Right renal cortex interstitium (tissue), 3 donors: Measurements from ENCODE around the gene COX4I1. TPM values are rescaled to one million over a fixed set of nuclear protein-coding genes. Genes with fewer than 3 reads are reported as not detected.
"Not testable (repeated sequence)": the region's sequence is repeated elsewhere in the genome, so short reads cannot be mapped to it uniquely, and the experiment has no call there.

Experiments
- DNase-seq, 3 donors: peaks; one replicate each; pipeline ENCODE4 v3.0.0-alpha.2; 2013; ENCODE audit warnings: low read depth in 3 of 3, low spot score in 2 of 3
- polyA plus RNA-seq, 3 donors: library from polyadenylated mRNA; unstranded; fragments of 120-200 nt; gene quantifications; one replicate each; pipeline ENCODE4 v1.2.1, GENCODE V29; 2013; ENCODE audit not compliant: insufficient read length in 3 of 3

The COX4I1 gene
- polyA plus RNA-seq, 3 donors: 364 to 398 (median 365) TPM

DNA sequence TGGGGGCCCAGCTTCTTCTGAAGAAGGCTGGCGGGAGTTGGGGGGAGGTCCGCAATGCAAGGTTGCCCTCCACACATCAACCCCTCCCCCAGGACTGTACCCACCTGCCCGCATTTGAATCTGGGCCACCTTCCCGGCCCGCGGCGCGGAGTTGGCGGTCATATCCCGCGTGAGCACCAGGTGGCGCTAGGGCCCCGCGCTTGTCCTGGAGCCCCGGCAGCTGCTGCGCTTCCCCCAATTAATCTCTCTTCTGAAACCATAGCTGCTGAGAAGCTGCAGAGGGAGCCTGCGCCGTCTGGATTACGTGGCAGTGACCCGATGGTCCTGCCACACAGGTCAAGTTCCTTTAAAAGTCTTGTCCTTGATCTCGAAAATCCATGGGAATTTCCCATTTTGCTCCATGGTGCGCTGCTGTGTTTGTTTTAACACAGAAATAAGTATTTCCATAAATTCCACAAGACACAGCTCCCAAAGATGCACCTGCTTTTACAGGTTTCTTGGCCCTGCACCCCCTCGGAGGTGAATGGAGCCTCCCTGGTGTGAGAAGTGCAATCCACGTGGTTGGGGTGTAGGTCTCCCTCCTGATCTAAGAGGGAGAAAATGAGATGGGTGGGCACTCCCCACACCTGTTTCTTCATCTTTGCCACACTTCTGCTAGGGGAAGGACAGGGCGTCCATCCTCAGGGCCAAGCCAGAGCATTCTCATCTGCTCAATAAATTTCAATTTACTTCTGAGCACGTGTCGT is 22.1 kb downstream of the COX4I1 start:
- no peak for DNase-seq

DNA sequence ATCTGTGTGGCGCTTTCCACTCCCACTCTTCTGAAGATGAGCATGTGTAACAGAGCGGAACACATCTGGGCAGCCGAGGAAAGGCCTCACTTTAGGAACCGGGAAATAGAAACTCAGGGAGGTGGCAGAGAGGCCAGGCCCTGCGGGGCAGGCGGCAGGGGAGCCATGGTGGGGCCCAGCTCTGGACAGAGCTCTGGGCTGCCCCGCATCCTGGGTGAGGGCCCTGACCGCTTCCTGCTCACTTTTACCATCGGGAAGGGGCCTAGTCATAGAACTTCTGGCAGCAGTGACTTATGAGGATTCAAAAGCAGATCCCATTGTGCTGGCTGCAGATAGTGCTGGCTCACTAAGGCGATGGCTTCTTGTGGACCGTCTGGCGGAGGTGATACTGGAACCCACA is 22.6 kb downstream of the COX4I1 start:
- no peak for DNase-seq

DNA sequence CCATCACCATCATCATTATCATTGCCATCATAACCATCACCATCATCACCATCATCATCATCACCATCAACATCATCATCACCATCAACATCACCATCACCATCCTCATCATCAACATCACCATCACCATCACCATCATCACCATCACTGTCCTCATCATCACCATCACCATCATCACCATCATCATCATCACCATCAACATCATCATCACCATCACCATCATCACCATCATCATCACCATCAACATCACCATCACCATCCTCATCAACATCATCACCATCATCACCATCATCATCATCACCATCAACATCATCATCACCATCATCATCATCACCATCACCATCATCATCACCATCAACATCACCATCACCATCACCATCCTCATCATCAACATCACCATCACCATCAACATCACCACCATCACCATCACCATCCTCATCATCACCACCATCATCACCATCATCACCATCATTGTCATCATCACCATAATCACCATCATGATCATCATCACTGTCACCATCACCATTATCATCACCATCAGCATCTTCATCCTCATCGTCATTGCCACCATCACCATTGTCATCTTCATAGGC is 23.9 kb downstream of the COX4I1 start:
- no peak for DNase-seq

DNA sequence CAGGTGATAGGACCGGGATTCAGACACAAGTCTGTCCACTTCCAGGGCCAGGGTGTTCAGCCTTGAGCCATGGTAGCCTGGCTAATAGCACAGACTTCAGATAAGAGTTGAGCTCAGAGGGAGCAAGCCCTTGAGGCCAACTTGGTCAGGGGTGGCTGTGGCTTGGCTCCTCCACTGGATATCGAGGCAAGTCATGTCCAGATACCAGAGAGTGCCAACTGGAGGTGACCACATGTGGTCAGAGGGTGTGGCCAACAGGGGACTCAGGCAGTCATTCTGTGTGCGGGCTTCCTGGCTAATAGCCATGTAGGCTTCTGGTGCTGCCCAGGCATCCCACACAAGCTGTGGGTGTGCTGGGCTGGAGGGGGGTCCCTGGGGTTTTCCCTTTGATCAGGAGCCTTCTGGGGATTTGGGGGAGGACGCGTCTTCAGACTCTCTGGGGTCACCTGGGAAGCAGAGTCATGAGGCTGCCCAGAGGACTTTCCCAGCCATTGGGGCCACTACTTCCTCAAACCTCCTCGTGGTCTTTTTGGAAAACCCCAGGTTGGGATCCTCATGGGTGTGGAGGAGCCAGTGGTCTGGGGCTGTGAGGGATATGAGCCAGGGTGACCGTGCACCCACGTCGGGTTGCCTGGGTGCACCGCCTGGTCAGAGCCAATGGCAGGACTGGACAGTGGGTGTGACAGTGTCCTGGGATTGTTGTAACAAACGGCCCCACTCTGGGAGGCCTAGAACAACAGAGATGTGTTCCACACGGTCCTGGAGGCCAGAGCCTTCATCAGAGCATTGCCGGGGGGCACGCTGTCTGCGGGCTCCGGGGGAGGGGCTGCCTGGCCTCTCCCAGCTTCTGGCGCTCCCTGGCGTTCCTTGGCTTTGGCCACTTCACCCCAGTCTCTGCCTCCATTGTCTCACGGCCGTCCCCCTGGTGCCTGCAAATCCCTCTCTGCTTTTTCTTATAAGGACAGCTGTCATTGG is 25.0 kb downstream of the COX4I1 start:
- DNase-seq: no peak

DNA sequence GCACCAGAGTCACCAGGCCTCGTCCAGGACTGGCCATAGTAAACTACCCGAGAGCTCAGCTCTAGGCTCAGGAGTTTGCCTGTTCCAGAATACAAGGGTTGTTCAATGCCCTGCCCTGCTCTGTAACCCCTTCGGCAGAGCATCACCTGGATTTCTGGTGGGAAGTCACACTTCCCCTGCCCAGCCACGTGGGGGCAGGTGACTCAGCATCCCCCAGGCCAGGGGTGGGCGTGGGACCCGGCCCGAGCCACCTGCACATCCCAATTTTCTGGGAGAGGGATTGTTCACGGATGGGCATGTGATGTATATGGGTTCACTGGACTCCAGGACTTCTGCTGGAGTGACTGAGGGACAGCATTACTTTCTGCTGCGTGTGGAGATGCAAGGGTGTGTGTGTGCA is 25.8 kb downstream of the COX4I1 start:
- DNase-seq: no peak

DNA sequence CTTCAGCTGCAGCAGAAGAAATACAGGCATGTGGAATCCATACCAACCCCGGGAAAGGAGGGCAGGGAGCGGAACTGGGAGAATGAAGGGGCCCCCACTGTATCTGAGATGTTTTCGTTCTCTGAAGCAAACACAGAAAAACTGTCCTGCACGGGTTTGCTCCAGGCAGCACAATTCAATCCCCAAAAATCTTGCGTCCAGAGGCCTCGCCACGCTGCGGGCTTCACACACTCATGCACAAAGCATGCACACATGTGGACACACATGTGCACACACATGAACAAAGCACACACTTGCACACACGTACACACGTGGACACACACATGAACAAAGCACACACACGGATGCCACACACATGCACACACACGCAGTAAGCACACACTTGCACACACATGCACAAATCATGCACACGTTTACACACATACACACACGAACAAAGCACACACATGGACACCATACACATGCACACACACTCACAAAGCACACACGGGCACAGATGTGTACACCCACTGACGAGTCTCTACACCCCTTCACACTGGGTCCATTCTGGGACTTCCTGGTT is 27.3 kb downstream of the COX4I1 start:
- no peak for DNase-seq

DNA sequence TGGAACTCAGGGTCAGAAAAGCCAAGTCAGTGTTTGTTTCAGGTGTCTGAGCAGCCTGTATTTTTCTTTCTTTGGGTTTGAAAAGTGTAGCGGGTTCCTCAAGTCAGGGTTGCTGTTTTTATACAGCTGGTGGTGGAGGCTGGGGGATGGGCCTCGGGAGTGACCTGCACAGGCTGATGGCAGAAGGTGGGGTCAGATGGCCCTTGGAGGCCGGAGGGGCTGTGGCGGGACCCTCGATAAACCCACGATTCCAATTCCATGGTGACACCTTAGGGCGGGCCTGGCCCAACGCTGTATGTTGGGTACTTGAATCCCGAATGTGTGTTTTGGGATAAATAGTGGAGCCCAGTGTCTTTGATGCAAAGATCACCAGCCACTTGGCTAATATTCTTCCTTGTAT is 28.7 kb downstream of the COX4I1 start:
- DNase-seq: no peak

DNA sequence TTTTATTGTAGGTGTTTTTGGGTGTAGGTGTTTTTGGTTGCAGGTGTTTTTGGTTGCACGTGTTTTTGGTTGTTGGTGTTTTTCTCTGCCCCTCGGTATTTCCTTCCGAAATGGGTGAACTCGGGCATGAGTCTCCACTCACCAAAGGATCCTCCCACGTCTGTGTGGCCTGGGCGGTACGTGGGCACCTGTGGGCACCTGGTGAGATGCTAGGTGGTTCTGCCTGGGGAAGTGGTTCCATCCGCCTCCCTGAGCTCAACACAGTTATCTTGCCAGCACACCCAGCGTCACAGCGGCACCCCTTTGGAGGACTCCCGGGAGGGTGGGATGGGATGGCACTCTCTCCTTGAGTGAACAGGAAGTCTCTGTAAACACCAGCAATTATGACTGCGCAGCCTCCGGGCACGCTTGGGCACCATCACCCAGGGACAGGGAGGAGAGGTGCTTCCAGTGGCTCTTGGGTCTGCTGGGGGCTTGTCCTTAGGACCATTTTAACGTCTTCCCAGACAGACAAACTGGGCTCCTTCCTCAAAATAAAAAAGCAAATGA is 29.8 kb downstream of the COX4I1 start:
- DNase-seq: no peak

DNA sequence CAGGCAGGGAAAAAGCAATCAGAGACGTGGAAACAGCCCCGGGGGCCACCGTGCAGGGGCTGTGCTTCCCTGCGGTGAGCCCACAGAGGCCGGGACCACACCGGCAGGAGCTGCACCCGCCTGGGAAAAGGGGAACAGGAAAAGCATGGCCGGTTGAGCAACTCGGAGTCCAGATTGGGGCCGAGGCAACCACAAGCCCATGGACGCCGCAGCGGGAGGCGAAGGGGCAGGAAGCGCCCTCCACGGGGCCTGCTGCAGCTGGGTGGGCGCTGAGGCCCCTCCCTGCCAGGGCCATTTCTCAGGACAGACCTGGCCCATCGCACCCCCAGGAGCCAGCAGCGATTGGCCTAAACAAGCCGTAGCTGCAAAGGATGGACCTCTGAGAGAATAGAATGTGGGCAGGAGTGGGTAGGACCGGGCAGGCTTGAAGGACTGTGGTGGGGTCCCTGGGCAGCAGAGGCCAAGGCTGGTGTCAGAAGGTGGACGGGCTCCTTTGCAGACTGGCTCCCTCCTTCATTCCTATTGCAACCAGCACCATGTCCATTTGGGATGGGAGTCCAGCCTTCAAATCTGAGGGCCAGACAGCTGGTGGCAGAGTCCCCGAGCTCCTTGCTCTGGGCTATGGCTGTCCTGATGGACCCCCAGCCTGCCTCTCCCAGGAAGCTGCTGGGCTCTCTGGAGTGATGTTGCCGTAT is 30.4 kb downstream of the COX4I1 start:
- no peak for DNase-seq

DNA sequence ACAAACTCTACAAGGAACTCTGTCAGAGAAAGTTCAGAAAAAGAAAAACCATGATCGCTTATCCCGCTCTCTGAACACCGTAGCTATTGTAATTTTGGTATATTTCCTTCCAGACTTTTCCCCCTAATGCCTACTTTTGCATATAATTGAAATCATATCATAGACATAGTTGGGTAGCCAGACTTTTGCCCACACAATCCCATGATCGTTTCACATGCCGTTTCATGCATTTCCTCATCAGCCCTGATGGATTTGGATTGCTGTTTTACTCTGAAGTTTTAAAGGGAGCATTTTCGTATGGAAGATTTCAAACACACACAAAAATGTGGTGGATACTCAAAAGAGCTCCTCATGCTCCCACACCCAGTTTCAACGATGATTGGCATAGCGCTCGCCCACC is 31.3 kb downstream of the COX4I1 start:
- no peak for DNase-seq

DNA sequence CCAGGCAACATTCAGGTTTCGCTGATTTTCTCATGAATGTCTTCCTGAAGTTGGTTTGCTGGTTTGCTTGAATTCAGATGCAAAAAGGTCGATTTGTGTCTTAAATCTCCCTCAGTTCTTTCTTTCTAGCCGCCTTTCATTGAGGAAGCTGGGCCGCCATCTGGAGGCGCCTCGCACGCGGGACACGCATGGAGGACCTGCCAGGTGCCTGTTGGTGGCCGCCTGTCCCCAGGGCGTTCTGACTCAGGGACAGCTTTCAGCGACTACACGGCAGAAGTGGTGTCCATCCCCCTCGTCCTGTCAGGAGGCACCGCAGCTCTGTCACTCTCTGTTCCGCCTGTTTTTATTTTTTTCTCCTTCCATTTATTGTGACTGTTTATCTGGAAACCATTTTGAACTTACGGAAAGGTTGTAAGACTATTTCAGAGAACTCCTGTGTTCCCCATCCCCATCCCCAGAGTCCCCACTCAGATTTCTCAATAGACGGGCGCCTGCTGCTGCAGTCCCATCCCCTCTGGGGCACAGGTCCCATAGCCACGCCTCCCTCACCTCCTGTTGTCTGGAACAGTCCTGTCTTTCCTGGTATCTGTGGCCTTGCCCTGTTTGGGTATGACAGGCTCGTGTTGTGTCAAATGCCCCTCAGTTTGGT is 33.2 kb downstream of the COX4I1 start:
- no peak for DNase-seq

DNA sequence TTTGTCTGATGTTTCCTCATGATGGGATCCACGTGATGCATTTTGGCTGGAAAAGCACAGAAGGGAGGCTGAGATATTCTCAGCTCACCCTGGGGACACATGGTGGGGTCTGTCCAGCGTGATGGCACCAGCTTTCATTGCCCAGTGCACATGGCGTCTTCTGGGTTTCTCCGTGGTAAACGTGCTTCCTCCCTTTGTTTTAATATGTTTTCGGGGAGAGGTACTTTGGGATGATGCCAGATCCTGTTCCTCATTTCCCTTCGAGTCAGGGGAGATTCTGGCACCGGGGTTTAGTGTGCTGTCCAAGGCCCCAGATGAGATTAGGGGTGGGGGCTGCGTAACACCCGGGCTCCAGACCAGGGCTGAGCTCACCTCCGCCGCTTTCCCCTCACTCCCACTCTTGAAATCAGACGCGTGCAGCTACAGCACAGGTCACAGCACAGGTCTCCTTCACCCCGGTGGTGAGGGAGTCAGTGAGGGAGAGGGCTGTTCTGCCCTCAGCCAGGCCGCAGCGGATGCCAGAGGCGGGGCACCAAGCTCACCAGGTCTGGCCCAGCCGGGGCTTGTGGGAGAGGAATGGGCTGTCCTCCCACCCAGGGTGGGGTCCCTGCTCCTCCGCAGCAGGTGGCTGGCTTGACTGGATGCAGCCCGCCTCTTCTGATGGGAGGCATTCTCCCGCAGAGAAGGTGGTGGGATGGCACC is 33.9 kb downstream of the COX4I1 start:
- no peak for DNase-seq

DNA sequence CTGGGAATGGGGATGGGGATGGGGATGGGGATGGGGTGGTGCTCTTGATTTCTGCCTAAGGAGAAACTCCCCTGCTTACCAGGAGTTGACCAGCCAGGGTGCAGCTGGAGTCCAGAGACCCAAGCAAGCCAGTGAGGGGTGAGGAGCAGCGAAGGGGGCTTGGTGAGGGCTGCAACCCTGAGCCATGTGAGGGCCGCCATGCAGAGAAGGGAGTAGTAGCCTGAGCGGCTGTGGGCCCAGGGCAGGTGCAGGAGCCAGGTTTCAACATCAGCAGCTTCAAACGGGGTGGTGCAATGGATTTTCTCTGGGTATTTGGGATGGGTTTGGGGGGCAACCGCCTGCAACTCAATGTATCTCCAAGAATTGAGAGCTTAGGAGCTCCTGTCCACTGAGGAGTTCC is 35.2 kb downstream of the COX4I1 start:
- no peak for DNase-seq

DNA sequence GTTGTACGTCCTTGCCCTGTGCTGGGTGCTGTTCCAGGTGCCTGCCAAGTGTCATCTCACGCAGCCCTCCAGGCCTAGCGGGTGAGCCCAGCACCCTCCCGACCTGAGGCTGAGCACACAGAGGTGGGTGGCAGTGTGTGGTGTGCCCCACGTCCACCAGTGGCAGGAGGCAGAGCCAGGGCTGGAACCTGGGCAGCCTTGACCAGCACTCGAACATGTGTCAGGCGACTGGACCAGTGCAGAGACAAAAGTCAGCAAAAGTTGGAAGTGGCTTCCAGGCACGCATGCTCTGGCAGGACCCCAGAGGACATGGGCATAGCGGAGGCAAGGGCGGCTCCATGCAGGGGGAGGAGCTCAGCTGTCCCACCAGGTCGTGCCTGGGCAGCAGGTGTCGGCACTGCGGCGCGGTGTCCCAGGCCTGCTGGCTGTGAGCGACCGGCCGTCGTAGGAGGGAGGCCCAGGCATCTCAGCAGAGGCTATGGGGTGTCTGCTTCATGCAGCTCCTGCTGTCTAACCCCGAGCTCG is 35.8 kb downstream of the COX4I1 start:
- no peak for DNase-seq

DNA sequence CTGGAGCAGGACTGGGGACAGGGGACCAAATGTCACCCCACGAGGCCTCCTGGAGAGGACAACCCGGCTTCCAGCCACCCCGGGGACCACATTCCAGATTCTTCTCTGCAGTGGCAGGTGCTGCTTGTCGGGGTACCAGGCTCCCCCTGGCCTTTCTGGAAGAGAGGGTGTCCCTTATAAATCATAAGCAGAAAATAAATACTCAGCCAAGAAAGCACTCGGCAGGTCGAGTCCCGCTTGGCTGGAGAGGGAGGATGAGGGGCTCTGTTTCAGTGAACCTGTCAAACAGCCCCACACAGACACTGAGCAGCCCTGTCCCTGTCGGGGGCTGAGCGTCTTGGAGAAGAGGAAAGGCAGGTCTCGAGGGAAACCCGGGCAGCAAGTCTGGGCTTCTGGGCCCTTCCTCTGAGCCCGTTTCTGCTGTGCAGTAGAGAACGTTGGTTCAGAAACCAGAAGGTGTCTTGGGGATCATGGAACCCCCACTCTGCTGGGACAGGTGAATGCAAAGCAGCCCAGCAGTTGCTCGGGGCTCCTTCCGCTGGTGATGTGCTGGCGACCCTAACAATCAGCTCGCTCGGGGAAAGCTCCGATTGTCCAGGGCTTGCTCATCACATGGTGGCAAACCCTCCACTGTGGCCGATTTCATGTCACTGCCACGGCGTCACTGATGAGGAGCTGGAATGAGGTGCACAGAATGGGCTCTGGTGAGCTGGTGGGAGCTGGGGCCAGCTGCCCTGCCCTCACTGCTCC is 36.6 kb downstream of the COX4I1 start:
- DNase-seq: no peak

DNA sequence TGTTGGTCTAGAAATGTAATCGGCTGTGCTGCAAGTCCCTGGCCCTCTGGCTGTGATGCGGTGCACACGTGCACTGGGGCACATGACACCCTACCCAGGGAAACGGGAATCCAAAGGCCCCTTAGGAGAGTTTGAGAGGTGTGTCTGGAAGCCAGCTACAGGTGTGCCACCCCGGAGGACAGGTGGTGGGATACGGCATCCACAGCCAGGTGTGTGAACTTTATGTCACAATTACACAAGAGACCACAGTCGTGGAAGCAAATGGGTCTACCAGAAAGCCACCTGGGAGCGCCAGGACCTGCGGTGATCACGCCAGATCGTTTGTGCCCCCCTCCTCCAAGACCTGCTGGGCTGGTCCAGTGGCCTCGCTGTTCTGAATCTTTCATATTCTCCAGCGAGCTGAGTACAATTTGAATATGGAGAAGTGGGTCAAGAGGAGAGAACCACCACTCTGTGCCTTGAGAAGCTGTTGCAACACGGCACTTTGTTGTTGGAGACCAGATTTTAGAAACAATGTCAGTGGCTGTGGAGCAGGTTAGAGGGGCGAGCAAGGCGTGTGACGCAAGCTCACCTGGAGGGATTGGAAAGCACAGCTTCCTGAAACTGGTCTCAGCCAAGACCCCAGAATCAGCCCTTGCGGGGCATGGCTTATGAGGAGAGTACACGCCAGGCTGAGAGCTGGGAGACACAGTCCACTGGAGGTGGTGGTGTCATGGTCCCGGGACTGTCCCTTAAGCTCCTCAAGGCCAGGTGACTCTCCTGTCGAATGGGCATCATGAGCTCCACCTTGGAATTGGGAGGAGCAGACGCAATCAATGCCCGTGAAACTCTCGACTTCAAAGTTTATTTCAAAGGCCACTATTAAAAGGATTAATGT is 37.4 kb downstream of the COX4I1 start:
- no peak for DNase-seq

DNA sequence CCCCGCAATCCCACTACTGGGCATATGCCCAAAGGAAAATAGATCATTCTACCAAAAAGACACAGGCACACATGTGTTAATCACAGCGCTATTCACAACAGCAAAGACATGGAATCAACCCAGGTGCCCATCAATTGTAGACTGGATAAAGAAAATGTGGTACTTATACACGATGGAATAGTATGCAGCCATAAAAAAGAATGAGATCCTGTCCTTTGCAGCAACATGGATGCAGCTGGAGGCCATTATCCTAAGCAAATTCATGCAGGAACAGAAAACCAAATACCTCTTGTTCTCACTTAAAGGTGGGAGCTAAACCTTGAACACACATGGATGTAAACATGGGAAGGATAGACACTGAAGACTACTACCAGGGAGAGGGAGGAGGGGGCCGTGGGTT is 38.2 kb downstream of the COX4I1 start:
- not testable (repeated sequence) for DNase-seq
